GM19099 (cell line): ENCODE measurements around the gene PARD3.

Experiments used
- POLR2A ChIP-seq: IDR thresholded peaks from 3 replicates; pipeline ENCODE4 v1.6.1; 2011; ENCODE audit warnings: low read depth; ENCODE audit not compliant: insufficient read length; ENCODE audit errors: extremely low read depth

Gene PARD3

DNA sequence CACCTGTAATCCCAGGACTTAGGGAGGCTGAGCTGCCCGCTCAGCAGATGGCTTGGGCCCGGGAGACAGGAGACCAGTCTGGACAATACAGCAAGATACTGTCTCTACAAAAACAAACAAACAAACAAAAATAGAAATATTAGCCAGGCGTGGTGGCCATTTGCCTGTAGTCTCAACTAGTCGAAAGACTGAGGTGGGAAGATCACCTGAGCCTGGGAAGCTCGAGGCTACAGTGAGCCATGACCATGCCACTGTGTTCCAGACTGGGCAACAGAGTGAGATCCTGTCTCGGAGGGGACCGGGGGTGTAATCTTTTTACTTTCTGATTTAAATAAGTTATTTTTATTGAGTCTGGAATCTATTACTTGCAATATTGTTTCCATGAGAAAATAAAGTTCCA, 274.6 kb downstream of the PARD3 start:
- TF ChIP-seq POLR2A = no peak

DNA sequence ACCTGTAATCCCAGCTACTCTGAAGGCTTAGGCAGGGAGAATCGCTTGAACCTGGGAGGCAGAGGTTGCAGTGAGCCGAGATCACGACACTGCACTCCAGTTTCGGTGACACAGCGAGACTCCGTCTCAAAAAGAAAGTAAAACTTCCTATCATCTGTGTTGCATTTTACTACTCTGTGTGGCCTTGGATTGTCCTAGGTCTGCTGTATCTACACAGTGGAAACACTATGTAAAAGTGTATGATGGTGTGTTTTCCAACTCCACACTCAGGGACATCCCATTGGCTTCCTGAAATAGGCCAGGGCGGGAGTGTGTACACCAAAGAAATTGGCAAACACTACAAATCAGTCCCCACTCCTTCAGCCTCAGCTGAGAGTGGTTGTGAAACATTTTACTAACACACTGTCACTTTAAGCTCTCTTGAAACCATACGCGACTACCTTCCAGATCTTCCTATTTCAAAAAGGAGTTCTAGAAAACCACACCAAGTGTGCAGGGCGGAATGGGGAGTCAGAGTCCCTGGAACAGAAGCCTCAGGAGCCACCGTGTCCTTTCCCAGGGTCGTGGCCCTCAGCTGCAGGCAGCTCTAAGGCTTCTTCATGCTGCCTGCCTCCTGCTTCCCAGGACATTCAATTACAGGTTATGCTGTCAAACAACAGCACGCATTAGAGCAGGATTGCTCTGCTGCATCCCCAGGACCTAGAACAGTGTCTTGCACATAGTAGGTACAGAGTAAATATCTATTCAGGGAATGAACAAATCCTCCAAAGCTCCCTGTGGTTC, 275.4 kb downstream of the PARD3 start:
- no peak for TF ChIP-seq POLR2A

DNA sequence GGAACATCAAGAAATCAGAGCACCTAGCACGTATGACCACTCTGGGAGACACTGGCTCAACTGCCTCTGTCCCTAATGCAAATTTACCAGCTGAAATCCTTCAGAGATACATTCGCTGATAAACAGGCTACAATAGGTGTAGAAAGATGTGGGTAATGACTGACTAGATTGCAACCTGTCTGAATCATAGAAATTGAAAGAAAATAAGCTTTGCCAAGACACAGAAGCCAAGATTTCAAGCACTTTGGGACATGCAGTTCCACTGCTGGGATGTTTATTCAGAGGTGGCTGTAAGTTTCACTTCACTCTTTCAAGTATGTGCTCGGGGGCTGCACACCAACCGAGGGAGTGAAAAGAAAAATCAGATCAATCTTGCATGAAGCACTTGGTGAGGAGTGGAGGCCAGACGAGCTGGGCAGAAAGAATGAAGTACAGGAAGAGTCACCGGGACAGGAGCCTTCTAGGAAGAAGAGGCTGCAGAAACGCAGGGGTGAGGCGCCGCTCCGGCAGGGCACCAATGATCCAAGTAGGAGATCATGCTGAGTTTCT, 276.7 kb downstream of the PARD3 start:
- no peak for TF ChIP-seq POLR2A

DNA sequence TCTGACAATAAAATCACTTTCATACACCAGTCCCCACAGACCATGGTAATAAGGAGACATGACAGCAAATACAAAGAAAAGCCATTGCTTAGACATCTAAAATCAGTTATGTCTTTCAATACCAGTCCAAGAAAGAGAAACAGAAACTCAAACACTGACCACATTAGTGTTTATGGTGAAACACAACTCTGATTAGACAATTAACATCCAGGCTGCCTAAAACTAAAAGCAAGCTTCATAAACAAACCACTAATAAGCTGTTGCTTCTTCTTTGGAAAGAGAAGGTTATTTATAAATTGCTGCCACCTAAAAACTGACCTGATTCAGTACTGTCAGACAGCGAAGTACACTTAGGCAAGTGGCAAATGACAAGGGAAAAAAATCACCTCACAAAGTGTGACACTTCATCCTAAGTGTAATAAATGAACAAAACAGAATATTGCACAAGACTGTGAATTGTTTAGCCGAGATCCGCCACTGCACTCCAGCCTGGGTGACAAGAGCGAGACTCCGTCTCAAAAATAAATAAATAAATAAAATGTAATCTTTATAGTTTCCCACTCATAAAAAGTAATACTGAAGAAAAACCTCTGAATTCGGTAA, 277.4 kb downstream of the PARD3 start:
- TF ChIP-seq POLR2A = no peak

DNA sequence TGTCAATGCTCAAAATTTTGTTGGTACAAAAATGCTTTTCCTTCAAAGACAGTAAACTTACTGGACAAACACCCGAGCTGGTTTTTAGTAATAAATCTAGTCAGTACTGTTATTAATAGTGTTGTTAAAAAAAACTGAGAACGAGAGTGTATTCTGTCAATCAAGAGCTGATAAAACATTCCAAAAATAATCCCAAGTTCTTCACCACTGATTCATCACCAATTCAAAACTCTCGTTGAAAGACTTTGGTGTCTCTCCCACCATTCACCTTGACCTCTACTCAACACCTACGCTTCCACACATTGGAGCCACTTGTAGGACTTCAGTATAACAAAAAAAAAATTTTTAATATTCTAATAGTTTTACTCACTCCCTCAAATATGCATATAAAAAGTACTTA, 279.2 kb downstream of the PARD3 start:
- TF ChIP-seq POLR2A = no peak

DNA sequence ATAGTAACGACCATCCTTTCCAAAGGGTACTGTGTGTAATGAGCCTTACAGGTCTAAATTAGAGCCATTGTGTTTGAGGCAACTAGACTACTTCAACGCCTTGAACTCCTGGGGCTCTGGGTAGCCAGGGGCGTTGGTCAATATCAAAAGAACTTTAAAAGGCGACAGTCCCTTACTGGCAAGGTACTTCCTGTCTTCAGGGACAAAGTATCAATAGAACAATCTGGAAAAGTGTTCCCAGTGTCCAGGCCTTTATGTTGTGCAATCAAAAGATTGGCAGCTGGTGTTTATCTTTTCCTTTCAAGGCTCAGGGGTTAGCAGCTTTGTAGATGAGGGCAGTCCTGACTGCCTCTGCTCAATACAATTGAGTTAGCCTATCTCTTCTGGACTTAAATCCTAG, 284.3 kb downstream of the PARD3 start:
- no peak for TF ChIP-seq POLR2A

DNA sequence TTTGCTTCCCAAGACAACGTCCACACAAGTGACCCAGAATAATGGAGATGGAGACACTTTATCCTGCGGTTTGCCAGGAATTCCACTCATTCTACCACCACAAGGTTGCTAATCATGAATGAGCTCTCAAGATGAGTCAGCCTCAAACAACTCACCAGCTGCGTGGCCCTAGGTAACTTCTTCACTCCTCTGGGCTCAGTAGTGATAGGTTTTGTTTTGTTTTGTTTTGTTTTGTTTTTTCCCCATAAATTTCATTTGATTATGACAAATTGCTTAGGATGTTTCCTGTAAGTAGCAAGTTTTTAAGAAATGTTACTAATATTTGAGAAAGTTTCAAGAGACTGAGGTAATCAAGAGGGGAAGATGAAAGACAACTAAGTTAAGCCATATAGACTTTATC, 286.8 kb downstream of the PARD3 start:
- no peak for TF ChIP-seq POLR2A

DNA sequence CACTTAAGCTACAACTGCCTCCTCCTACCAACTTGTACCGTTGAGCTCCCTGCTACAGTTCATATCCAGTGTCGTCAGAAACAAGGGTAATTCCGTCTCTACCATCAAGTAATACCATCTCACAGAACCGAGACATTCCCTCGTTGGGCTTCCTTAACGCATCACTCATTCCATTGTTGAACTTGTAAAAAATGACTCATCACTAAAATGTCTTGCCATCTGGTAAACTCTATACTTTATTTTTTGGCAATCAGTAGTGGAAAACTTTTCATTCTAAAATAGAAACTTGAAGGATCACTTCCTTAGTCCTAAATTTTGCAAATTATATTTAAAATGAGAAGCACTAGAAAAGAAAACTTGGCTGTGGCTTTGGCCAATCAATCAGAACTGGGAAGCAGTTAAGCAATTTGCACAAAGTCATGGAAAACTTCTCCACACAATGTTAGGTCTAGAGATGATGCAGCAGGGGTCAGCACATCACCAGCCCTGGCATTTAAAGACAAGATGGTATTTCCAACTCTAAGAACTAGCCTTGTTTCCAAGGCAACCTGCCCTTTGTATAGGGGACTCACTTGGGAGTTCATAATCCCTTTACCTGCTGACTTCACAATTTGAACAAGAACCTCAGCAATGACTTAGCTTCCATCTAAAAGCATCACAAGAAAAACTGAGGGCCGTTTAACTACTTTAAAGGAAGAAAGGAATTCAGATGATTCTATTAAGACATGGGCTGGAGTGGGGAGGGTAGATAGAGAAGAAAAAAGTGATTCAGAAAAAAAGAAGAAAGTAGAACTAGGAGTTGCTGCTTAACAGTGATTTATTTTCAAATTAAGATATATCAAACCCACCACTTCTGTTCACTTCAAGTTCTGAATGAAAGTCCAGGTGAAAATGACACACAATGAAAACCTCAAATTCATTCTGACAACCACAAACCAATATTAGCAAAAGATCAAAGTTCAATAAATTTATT, 288.1 kb downstream of the PARD3 start:
- no peak for TF ChIP-seq POLR2A

DNA sequence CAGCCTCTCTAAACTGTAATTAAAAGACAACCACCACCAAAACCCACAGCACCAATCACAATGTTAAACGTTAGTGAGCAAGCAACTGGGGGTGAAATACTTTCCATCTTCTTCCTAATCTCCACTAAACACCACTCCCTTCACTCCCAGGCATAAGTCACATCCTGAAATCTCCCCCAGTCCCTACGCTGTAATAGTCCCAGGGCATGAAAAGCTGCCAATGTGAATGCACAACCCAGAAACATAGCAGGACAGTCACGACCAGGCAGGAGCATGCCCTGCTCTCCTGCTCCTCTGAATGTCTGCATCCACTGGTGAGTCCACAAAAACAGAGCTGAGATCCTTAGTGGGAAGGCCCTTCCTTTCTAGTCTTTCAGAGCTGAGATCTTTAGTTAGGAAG, 288.9 kb downstream of the PARD3 start:
- TF ChIP-seq POLR2A = no peak

DNA sequence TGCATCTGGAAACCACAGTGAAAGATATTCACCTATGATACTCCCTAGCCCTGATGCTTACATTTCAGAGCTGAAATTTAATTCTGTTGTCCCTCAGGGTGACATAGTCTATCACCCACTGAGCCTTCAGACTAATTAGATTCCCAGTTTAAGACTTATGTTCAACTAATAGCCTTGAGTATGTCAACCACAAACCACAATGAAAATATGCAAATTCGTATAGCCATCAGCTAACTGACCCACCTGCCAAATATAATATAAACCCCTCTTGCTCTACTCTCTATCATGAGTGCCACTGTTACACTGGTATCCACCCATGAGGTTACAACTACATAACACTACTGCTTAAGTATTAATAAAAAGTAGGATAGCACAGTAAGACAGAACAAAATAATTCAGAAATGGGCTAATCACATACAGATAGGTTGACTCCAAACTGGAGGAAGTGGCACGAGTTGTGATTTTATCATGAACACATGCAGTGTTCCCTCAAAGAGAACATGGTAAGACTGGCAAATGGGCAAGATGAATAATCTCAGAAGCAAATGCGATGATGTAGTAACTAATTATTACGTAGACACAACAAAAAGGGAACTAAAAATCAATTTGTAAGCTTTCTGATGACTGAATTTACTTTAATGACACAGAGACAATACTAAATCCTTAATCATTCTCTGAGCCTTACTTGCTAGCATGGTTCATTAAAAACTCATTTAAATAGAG, 290.6 kb downstream of the PARD3 start:
- TF ChIP-seq POLR2A = no peak

DNA sequence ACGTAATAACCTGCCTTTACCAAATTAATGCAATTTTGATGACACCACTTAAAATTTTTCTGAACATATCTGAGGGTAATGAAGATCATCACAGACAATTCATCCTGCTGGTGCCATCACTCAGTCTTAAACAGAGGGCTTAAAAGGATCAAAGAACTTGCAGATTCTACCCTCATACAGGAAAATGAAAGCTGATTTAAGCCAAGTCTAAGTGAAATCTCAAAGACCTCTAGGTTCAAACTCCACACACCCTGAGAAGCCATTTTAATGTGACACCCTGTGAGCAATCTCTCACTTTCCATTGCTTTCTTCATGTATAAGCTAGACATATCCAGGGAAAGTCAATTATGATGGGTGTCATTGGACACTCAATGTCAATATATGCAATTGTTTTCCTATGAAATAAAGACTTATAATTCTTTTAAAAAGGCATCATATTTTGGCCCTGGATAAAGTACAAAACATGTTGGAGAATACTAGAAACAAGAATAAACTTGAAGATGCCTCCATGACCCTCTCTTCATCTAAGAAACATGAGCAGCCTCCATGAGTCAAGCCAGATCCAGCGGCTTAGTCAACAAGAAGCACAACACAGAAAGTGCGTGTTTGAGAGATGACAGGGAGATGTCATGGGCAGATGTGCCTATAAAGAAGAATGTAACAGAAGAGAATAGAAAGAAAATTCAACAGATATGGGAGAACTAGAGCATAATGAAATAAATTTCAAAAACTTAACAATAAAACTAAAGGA, 291.9 kb downstream of the PARD3 start:
- no peak for TF ChIP-seq POLR2A

DNA sequence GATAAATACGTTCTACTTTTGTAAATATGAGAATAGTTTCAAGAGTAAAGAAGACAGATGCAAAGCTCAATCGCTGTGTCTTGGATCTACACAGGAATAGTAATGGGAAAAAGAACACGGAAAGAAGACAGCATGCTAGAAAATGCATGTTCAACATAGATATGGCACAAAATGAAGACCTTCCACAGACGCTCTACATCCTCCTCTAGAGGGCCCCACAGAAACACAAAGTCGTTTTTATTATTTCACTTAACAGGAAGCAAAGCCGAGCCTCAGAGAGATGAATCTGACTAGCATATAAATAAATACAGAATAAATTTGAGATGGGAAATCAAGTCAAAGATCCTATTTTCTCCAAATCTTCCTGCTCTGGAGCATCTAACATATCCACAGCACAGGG, 292.6 kb downstream of the PARD3 start:
- TF ChIP-seq POLR2A = no peak

DNA sequence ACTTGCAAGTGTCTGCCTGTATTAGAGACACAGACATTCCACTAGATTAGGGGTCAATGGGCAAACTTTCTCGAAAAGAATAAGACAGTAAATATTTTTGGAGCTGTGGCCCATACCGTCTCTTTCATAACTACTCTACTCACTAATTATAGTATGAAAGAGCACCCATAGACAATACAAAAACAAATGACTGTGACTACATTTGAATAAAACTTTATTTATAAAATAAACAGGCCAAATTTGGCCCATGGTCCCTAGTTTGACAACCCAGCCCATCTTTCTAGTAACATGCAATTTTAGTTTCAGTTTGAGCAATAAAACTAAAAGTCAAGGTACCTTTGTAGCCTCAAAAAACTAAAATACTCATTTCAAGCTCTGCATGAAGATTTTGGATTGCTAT, 294.6 kb downstream of the PARD3 start:
- no peak for TF ChIP-seq POLR2A

DNA sequence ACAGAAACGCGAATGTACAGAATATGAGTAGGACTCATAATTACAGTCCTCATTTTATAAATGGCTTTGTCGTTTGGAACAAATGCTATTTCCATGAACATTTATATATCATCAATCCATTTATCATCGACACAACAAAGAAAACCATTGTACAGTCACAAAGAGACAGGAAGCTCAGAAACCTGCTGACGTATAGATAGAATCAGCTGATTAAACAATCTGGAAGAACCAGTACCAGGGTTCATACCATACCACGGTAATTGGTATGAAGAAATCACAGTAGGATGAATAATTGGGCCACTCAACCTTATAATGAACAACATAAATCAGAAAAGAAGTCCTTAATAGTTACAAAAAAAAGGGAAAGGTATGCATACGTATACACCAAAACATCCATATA, 295.0 kb downstream of the PARD3 start:
- no peak for TF ChIP-seq POLR2A
